HCT116 (cell line): ENCODE data around the gene PTPN21.

ENCODE experiments used
- CTCF ChIP-seq, 3 experiments: fragments of 200-600 bp in 1 of 3; sonication (generic) in 1 of 3; IDR thresholded peaks in 2 of 3; conservative IDR thresholded peaks in 1 of 3; 2 replicates each; pipeline ENCODE4 v1.5.1; 2012 to 2017; ENCODE audit warnings: low read depth in 2 of 3, low read length in 2 of 3, antibody characterized with exemption in 1 of 3, borderline replicate concordance in 1 of 3, control low read depth in 1 of 3, mild to moderate bottlenecking in 1 of 3, mixed read lengths in 1 of 3, mixed run types in 1 of 3, moderate library complexity in 1 of 3; ENCODE audit not compliant: insufficient read depth in 1 of 3
- POLR2A ChIP-seq: IDR thresholded peaks from 2 replicates; pipeline ENCODE4 v1.7.0; 2011; ENCODE audit warnings: borderline replicate concordance; ENCODE audit not compliant: insufficient read depth, insufficient read length; ENCODE audit errors: extremely low read depth

GRCh38 chr14:88556581-88556980, 1.8 kb upstream of the PTPN21 start:
- TF ChIP-seq POLR2A (no peak), CTCF (IDR thresholded peaks at IDR 0.05 in 2 of 3, conservative IDR thresholded peaks at IDR 0.05 in 1 of 3; ENCODE audit: borderline replicate concordance in 1 of 3, insufficient read depth in 1 of 3, low read depth in 2 of 3, low read length in 2 of 3) (no peak)
